Smooth muscle cell (in vitro differentiated cells): ENCODE results near the gene CDX1. TPM values are rescaled to one million over a fixed set of nuclear protein-coding genes. Genes with fewer than 3 reads are reported as not detected.

Experiments used
- DNase-seq: peaks from one replicate; lab custom pipeline; 2025; ENCODE audit not compliant: unreplicated experiment; lab: John Stamatoyannopoulos, UW
- H2AFZ ChIP-seq: fragments of 200-600 bp; sonication (generic); 2 replicates; pipeline ENCODE4 v1.6.0; 2016; ENCODE audit warnings: antibody characterized with exemption, low read depth, mild to moderate bottlenecking
- H3F3A ChIP-seq: fragments of 200-600 bp; sonication (generic); 2 replicates; pipeline ENCODE4 v1.6.0; 2017; ENCODE audit warnings: antibody characterized with exemption, low read depth
- H3K27ac ChIP-seq: fragments of 200-600 bp; sonication (generic); 2 replicates; pipeline ENCODE4 v1.5.1; 2016; ENCODE audit warnings: low read depth, mild to moderate bottlenecking
- H3K27me3 ChIP-seq: fragments of 200-600 bp; sonication (generic); 2 replicates; pipeline ENCODE4 v1.6.1; 2016; ENCODE audit warnings: low read depth, mild to moderate bottlenecking
- H3K36me3 ChIP-seq: fragments of 200-600 bp; sonication (generic); 2 replicates; pipeline ENCODE4 v1.5.1; 2016; ENCODE audit warnings: low read depth
- H3K4me1 ChIP-seq: fragments of 200-600 bp; sonication (generic); 2 replicates; pipeline ENCODE4 v1.5.1; 2016; ENCODE audit warnings: low read depth
- H3K4me2 ChIP-seq: fragments of 200-600 bp; sonication (generic); 2 replicates; pipeline ENCODE4 v1.6.0; 2016; ENCODE audit warnings: mild to moderate bottlenecking
- H3K4me3 ChIP-seq: fragments of 200-600 bp; sonication (generic); 2 replicates; pipeline ENCODE4 v1.5.1; 2016; ENCODE audit warnings: mild to moderate bottlenecking
- H3K79me2 ChIP-seq: fragments of 200-600 bp; sonication (generic); 2 replicates; pipeline ENCODE4 v1.6.0; 2016; ENCODE audit warnings: low read depth, mild to moderate bottlenecking
- H3K9ac ChIP-seq: fragments of 200-600 bp; sonication (generic); 2 replicates; pipeline ENCODE4 v1.6.0; 2016; ENCODE audit warnings: low read depth
- H3K9me3 ChIP-seq: fragments of 200-600 bp; sonication (generic); replicated peaks from 2 replicates; pipeline ENCODE4 v1.5.1; 2016; ENCODE audit warnings: low read depth
- H4K20me1 ChIP-seq: fragments of 200-600 bp; sonication (generic); 2 replicates; pipeline ENCODE4 v1.6.0; 2016; ENCODE audit warnings: low read depth
- CTCF ChIP-seq: fragments of 200-600 bp; sonication (generic); IDR thresholded peaks from 2 replicates; pipeline ENCODE4 v1.5.1; 2017; ENCODE audit warnings: borderline replicate concordance, mild to moderate bottlenecking, antibody characterized with exemption; ENCODE audit not compliant: insufficient read depth, poor library complexity, severe bottlenecking
- WGBS: methylation state at CpG from one replicate; pipeline ENCODE4 v1.1.7; 2016; ENCODE audit warnings: low lambda C conversion rate; 5-methylcytosine and 5-hydroxymethylcytosine counted together
- polyA plus RNA-seq: library from polyadenylated mRNA; unstranded; fragments of >200 nt; fragmentation: Nextera tagmentation; extraction: Ambion mirVana; gene quantifications from 2 replicates; pipeline ENCODE4 v1.2.1, GENCODE V29; 2016
- total RNA-seq: library from RNA; depleted of rRNA; stranded (reverse); fragments of >200 nt; gene quantifications from 2 replicates; pipeline ENCODE4 v1.2.3, GENCODE V29; 2014

Gene CDX1
- total and polyA plus RNA-seq, 2 experiments from 2014 or later, result 1.4 to 5.0 TPM

DNA sequence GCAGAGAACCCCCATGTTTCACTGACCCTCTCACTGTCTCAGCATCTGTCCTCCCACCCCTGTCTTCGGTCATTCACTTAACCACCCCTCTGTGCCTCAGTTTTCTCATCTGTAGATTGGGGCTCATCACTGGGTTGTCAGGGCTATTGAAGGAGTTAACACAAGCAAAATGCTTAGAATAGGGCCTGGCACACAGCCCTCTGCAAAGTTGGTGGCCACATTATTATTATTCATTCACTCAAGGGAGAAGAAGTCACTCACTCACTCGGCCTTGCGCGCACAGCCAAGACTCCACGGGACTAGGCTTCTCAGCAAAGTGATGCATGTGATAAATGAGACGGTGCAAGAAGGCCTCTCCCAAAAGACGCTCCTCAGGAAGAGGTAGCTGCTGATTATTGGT lies 18.9 kb upstream of the CDX1 start:
- H3K79me2 ChIP-seq, result peaks cover 76% of the 10 kb centered on the region
- H3K4me3 ChIP-seq, result no peak overlapping the region
- H3K36me3 ChIP-seq, result no peaks in the 10 kb centered on the region
- H3K4me1 ChIP-seq, result peaks cover 59% of the 10 kb centered on the region
- 93% methylated on average over 7 of the region's 7 CpGs for whole genome bisulfite sequencing
- no peak for TF ChIP-seq CTCF
- peak overlapping the region; percentile 94 for H3K4me2 ChIP-seq
- H3K9ac ChIP-seq, result no peak overlapping the region
- no peak overlapping the region for H2AFZ ChIP-seq
- H3K9me3 ChIP-seq, result no peaks in the 10 kb centered on the region
- DNase-seq, result no peak
- H3K27ac ChIP-seq, result peak overlapping the region; percentile 100
- H3F3A ChIP-seq, result peaks cover 28% of the 10 kb centered on the region
- peaks cover 69% of the 10 kb centered on the region for H4K20me1 ChIP-seq
- no peaks in the 10 kb centered on the region for H3K27me3 ChIP-seq

DNA sequence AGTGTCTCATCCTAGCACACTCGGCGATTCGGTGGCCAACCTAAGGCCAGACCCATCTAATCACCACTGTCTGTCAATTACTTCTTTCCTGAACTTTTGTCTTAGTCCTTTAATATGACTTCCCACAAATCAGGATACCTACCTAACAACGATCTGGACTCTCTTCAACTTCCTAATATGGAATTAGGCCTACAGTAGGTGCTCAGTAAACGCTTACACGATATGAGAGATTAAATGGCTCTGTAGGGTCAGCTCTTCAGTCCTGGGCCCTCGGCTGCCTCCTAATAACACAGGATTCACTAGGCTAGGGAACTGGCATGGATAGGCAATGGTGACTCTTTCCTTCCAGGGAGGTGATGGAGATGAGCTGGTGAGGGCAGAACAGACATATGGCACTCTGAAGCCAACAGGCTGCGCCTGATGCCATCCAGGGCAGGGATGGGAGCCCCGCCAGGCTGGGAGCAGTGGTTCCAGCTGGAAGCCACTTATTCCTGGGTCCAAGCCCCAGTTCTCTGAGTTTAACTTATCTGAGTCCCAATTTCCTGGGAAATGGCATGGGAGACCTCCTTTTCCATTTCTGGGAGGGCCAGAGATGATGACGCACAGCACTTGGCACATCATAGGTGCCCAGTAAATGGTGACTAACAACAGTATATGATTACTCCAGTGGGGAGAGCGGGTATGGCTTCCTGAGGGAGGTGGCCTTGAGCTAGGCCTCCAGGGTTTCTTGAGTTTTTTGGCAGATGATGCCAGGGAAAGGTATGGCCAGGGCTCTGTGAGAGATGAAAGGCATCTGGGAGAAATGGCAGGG lies 18.3 kb upstream of the CDX1 start:
- Histone ChIP-seq H3K9ac (peak overlapping the region; percentile 10), H3K4me1 (peaks cover 64% of the 10 kb centered on the region), H2AFZ (no peak overlapping the region), H3K36me3 (no peaks in the 10 kb centered on the region), H3K79me2 (peaks cover 83% of the 10 kb centered on the region), H3K9me3 (no peaks in the 10 kb centered on the region), H4K20me1 (peaks cover 75% of the 10 kb centered on the region), H3K4me2 (peak overlapping the region; percentile 94), H3F3A (peaks cover 26% of the 10 kb centered on the region), H3K27me3 (no peaks in the 10 kb centered on the region), H3K4me3 (no peak overlapping the region), H3K27ac (peak overlapping the region; percentile 100)
- TF ChIP-seq CTCF, result no peak
- DNase-seq, result no peak
- 84% methylated on average over 11 of the region's 11 CpGs for WGBS

DNA sequence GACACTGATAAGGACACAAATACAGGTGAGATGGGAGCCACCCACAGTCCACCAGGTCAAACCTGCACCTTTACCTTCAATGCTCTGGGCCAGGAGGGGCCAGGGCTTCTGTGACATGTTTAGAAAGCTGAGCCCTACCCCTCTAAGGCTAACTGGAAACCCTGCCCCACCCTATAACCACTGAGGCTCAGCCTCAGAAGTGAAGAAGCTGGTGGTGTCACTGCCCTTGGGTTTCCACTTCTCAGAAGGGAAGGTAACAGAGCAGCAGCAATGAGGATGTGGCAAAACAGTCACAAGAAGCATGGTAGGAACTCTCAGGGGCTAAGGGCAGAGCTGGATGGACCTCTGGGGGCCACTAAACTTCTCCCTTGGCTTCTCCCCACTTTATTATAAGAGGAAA lies 17.0 kb upstream of the CDX1 start:
- no peak for TF ChIP-seq CTCF
- H4K20me1 ChIP-seq, result peaks cover 87% of the 10 kb centered on the region
- peaks cover 54% of the 10 kb centered on the region for H3K4me1 ChIP-seq
- peaks cover 96% of the 10 kb centered on the region for H3K79me2 ChIP-seq
- no peaks in the 10 kb centered on the region for H3K27me3 ChIP-seq
- DNase-seq, result no peak
- no peaks in the 10 kb centered on the region for H3K9me3 ChIP-seq
- H2AFZ ChIP-seq, result no peak overlapping the region
- peak overlapping the region; percentile 94 for H3K4me2 ChIP-seq
- H3K36me3 ChIP-seq, result no peaks in the 10 kb centered on the region
- H3K9ac ChIP-seq, result peak overlapping the region; percentile 10
- peaks cover 35% of the 10 kb centered on the region for H3F3A ChIP-seq
- H3K4me3 ChIP-seq, result no peak overlapping the region
- peak overlapping the region; percentile 100 for H3K27ac ChIP-seq
